SU-DHL-6 (cell line): ENCODE results near the gene SDK2.

Experiments used
- CTCF ChIP-seq: fragments of 200-600 bp; sonication (generic); IDR thresholded peaks from one replicate; pipeline ENCODE4 v1.5.1; 2017; ENCODE audit warnings: antibody characterized with exemption, mild to moderate bottlenecking, low read length, moderate library complexity; ENCODE audit not compliant: insufficient read depth, poor library complexity, severe bottlenecking
- EZH2phosphoT487 ChIP-seq: fragments of 200-600 bp; sonication (generic), shearing (Covaris generic); conservative IDR thresholded peaks from 2 replicates; pipeline ENCODE4 v1.6.1; 2018; ENCODE audit warnings: mild to moderate bottlenecking, antibody characterized with exemption, low read length, moderate library complexity, mixed read lengths

- no peak for TF ChIP-seq CTCF
- TF ChIP-seq EZH2phosphoT487 = no peak
These were observed 297.6 kb downstream of the SDK2 start for GRCh38 chr17:73346501-73347162.
